GM21367 (cell line): ENCODE measurements around the gene ZNF681.
A peak's percentile ranks its signal among the peaks of the same experiment; 100 is the strongest.
"Not testable (repeated sequence)": the region's sequence is repeated elsewhere in the genome, so short reads cannot be mapped to it uniquely, and the experiment has no call there.

Experiments used
- ATAC-seq: cut with Tn5 transposase; IDR thresholded peaks from one replicate; pipeline ENCODE4 v1.9.1; 2021; ENCODE audit not compliant: unreplicated experiment

Gene ZNF681

DNA sequence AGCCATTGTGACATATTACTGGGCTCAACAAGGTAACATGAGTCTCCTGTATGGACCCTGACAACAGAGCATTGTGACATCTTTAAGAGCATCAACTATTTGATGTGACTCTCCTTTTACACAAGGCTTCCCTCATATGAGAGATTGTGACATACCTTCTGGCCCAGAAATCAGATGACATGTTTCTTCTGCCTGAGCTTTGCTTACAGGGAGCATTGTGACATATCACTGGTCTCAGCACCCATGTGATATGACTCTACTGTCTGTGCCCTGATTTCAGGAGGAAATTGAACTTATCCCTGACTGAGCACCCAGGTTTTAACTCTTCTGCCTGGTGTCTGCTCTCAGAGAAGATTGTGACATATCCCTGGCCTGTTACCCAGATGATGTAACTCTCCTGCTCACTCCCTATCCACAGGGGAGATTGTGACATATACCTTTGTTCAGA lies 15.9 kb upstream of the ZNF681 start:
- no peak for ATAC-seq

DNA sequence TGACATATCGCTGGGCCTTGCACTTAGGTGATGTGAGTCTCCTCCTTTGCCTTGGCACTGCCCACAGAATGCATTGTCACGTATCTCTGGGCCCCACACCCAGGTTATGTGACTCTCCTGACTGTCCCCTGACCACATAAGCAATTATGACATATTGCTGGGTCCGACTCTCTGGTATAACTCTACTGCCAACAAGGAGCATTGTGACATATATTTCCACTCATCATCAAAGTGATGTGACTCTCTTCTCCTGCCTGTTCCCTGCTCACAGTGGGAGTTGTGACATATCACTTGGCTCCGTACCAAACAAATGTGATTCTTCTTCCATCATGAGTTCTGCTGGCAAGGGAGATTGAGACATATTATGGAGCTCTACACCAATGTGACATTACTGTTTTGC lies 15.4 kb upstream of the ZNF681 start:
- no peak for ATAC-seq

DNA sequence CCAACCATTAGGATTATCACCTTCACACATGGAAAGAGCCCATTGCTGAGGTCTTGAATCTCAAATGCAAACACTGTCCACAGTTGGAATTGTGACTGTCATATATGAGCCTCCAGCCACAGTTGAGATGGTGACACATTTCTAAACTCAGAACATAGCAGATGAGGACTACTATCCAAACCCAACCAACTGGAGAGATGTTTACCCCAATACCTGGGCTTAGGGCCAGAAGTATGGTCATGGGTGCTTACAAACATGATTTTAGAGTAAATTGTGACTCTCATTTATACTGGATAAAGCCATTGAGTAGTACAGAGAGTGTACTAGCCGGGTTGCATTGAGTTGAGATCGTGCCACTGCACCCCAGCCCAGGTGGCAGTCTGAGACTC lies 14.0 kb upstream of the ZNF681 start:
- no peak for ATAC-seq

DNA sequence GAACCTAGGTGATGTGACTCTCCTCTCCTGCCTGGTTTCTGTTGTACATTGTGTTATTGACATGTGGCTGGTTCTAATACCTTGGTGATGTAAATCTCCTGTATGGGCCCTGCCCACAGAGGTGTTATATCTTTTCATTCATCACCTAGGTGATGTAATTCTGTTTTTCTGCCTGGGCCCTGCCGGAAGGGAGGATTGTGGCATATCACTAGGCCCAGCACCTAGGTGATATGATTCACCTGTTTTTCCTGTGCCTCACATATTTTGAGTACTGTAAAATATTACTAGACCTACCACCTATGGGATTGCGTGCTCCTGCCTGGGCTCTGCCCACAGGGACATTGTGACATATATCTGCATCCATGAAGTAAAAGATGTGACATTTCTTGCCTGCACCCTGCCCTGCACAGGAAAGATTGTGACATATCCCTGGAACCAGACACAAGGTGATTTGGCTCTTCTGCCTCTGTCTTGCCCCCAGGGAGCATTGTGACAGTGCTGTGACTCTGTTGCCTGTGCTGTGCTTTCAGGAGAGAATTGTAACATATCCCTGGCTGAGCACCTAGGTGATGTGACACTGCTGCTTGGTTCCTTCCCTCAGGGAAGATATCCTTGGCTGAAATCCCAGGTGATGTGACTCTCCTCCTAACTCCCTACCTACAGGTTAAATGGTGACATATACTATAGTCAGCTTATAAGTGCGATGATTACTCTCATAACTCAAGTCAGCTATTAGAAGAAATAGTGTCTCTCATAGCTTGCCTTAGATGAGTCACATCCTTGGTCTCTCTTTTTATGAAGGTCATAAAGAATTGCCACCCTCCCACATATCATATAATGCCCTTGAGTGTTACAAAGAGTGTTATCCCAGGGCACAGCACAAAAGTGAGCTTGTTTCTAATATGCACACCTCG lies 13.3 kb upstream of the ZNF681 start:
- ATAC-seq, result no peak

DNA sequence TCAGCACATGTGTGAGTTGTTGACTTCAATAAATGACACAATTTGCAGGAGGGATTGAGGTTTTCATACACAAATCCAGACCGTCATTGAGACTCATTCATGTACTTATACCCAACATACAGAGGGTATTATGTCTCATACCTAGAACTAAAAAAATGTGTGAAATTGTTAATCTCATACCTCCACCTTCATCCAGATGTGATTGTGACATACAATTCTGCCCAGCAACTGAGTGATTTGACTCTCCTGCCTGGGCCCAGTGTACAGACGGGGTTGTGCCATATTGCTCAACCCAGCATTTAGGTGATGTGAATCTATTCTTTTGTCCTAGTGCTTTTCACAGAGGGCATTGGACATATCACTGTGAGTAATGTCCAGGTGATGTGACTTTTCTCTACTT lies 12.6 kb upstream of the ZNF681 start:
- no peak for ATAC-seq

DNA sequence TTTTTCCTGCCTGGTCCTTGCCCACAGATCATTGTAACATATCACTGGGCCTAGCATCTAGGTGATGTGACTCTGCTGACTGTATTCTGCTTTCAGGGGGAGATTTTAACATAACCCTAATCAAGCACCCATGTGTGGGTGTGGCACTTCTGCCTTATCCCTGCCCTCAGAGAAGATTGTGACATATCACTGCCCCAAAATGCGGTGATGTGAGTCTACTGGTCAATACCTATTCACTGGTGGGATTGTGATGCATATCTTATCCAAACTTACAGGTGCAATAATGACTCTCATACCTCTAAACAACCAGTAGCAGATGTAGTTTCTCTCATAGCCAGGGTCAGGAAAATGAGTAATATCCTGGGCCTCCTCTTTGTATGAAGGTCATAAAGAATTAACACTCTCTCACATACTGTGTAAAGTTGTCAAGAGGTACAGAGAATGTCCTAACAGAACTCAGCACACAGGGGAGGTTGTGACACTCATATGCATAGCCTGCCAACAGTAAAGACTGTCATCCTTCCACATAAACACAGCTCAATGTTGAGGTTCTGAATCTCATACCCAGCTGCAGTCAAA lies 12.1 kb upstream of the ZNF681 start:
- no peak for ATAC-seq

DNA sequence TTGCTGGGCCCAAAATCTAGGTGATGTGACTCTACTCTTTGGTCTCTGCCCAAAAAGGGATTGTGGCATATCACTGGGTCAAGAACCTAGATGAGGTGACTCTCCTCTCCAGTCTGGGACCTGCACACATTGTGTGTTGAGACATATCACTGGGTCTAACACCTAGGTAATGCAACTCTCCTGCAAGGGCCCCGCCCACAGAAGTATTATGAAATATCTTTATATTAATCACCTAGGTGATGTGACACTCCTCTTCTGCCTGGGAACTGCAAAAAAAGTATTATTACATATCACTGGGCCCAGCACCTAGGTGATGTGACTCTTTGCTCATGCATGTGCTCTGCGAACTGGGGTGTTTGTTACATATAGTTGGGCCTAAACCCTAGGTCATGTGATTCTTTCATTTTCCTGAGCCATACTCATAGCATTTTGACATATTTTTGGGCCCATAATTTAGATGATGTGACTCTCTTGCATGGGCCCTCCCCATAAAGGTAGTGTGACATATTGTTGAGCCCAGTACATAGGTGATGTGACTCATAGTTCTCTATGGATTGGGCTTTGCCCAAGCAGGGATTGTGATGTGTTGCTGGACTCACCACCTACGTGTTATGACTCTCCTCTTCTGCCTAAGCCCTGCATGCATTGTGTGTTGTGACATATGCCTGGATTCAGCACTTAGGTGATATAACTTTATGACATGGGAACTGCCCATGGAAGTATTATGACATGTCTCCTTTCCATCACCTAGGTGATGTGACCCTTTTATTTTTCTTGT lies 11.2 kb upstream of the ZNF681 start:
- no peak for ATAC-seq

DNA sequence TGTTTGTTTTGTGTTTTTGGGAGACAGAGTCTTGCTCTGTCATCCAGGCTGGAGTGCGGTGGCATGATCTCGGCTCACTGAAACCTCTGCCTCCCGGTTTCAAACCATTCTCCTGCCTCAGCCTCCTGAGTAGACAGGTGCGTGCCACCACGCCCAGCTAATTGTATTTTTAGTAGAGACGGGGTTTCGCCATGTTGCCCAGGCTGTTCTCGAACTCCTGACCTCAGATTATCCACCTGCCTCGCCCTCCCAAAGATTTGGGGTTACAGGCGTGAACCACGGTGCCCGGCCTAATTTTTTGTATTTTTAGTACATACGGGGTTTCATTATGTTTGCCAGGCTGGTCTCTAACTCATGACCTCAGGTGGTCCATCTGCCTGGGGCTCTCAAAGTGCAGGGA lies 8.3 kb upstream of the ZNF681 start:
- no peak for ATAC-seq

DNA sequence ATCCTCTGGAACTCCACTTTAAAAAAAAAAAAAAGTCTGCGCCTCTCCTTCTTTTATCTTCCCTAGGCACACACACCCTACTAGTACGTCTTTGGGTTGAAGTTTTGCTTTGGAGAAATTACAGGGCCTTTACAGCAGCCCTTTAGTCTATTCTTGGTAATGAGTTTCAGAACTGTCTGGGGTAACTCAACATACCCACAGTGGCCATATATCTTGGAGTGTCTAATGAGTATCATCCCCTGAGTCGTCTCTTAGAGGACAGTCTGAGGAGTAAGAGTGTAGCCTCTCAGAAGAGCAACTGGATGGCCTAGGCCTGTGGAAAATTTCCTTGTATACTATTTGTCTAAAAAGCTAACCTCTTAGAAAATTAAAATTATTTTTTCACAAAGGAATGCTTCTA lies 6.1 kb upstream of the ZNF681 start:
- no peak for ATAC-seq

DNA sequence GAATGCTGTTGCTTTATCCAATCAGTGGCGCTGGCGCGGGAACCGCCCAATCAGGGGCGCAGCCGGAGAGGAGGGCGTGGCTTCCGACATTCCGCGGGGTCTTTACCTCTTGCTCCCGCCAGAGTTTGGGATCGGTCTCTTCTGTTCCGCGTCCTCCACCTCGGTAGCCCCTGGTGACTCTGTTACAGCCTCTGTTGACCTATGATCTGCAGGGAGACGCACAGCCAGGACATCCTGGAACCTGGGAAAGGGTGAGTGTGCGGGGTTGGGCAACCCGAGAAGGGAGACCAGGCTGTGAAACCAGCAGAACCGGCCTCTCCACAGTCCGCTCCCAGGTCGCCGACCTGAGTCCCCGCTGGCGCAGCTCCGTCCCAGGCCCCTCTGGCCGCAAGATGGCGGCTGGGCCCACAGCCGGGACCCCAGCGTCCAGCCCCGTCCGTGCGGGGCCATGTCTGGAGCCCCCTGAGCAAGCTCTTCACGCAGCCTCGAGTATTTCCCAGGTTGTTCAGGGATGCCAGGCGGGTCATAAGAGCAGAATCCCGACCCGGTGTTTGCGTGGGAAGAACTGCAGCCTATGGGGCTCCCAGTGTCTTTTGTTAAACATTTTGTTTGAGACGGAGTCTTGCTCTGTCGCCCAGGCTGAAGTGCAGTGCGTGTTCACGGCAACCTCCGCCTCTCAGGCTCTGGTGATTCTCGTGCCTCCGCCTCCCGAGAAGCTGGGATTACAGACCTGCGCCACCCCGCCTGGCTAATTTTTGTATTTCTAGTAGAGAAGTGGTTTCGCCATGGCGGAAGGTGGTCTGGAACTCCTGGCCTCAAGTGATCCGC lies 4.4 kb upstream of the ZNF681 start:
- peak; percentile 56 for ATAC-seq

DNA sequence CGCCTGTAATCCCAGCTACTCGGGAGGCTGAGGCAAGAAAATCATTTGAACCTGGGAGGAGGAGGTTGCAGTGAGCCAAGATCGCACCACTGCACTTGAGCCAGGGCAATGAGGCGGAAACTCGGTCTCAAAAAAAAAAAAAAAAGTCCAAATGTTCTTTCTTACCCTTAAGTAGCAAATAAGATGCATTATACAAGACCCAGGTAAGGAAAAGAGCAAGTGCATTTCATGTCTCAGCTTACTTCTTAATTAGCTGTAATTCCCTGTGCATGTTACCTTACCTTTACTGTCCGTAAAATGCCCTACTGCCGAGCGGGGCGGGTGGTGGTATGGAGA lies 3.8 kb upstream of the ZNF681 start:
- no peak for ATAC-seq

DNA sequence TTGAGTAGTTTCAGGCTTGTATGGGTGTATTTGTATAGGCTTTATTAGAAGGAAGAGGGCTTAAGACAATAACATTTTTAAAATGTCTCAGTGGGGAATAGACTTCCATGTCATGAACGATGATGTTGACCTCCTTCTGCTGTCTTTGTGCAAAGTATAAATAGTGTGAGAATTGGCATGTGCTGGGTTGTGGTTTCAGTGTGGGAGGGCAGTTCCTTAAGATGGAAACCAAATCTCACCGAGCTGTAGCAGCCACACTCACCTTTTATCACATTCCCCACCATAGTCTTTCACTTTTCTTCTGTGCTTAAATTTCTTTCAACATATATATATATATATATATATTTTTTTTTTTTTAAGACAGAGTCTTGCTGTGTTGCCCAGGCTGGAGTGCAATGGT lies 1.6 kb upstream of the ZNF681 start:
- ATAC-seq, result not testable (repeated sequence)

DNA sequence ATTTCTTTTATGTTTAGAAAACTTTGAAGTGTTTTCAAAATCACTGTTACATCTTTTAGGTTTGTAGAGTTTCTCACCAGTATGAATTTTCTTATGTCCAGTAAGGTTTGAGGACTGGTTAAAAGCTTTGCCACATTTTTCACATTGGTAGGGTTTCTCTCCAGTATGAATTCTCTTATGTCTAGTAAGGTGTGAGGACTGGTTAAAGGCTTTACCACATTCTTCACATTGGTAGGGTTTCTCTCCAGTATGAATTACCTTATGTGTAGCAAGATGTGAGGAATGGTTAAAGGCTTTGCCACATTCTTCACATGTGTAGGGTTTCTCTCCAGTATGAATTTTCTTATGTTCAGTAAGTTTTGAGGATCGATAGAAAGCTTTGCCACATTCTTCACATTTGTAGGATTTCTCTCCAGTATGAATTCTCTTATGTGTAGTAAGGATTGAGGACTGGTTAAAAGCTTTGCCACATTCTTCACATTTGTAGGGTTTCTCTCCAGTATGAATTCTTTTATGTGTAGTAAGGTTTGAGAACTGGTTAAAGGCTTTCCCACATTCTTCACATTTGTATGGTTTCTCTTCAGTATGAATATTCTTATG lies 15.0 kb downstream of the ZNF681 start:
- ATAC-seq, result not testable (repeated sequence)

DNA sequence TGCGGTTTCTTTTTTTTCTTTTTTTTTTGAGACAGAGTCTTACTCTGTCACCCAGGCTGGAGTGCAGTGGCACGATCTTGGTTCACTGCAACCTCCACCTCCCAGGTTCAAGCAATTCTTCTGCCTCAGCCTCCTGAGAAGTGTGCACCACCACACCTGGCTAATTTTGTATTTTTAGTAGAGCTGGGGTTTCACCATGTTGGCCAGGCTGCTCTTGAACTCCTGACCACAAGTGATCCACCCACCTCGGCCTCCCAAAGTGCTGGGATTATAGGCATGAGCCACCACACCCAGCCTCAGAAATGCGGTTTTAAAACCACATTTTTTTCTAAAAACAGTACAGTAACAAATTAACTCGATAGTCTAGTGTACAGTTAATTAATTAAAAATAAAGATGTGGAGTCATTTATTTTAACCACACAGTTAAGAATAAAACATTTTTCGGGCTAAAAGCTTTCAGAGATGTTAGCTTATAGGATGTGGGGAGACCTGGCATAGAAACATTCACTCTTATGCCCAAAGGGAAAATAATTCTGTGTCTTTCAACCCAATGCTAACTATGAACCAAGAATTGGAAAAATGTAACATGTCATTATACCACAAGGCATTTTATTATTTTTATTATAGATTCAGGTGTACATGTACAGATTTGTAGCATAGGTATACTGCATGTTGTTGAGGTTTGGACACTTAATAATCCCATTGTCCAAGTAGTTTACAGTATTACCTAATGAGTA lies 27.8 kb downstream of the ZNF681 start:
- ATAC-seq, result not testable (repeated sequence)

DNA sequence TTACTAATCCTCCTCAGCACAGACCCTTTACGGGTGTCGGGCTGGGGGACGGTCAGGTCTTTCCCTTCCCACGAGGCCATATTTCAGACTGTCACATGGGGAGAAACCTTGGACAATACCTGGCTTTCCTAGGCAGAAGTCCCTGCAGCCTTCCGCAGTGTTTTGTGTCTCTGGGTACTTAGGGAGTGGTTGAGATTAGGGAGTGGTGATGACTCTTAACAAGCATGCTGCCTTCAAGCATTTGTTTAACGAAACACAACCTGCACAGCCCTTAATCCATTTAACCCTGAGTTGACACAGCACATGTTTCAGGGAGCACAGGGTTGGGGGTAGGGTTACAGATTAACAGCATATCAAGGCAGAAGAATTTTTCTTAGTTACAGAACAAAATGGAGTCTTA lies 34.5 kb downstream of the ZNF681 start:
- ATAC-seq, result not testable (repeated sequence)

DNA sequence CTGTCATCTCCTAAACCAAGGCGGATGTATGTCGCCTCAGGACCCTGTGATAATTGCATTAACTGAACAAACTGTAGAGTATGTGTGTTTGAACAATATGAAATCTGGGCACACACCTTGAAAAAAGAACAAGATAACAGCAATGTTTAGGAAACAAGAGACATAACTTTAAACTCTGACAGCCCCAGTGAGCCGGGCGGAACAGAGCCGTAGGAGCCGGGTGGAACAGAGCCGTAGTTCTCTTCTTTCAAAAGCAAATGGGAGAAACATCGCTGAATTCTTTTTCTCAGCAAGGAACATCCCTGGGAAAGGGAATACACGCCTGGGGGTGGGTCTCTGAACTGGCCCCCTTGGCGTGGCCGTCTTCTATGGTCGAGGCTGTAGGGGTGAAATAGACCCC lies 39.9 kb downstream of the ZNF681 start:
- ATAC-seq, result no peak

DNA sequence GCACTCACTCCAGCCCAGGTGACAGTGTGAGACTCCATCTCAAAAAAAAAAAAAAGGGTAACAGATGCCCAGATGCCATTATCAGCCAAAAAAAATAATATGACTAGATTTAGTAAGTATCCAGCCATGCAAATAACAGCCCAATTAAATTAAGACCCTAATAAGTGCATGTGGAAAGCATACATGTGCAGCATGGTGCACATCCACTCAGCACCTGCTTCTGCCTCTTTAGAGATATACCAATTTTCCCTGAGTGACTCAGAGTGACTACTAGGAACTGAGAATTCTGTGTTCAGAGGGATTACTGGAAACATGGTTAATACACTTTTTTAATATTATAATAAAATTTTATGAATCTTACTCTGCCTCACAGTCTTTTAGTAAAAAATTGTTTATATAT lies 41.9 kb downstream of the ZNF681 start:
- ATAC-seq, result no peak

DNA sequence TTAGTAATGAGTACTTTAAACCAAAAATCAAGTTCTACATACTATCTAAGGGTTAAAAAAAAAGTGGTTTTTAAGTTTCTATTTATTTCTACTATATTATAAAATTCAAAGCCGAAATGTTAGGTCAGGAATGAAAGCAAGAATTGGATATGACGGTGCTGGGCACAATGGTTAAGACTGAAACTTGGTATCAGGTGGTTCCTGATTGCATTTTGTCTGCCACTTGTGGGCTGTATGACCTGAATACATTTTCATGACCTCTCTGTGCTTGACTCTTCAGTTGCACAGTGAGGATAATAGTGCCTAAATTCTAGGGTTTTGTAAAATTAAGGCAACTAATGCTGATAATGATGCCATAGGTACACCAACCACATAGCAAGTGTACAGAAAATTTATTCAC lies 49.3 kb downstream of the ZNF681 start:
- no peak for ATAC-seq

DNA sequence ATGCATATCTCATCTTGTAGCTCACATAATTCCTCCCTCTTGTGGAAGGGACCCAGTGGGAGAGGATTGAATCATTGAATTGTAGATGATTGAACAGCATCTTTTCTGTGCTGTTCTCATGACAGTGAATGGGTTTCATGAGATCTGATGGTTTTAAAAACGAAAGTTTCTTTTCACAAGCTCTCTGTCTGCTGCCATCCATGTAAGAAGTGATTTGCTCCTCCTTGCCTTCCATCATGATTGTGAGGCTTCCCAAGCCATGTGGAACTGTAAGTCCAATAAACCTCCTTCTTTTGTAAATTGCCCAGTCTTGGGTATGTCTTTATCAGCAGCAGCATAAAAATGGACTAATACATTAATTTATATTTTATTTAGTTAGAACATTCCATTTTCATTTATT lies 52.0 kb downstream of the ZNF681 start:
- ATAC-seq, result no peak

DNA sequence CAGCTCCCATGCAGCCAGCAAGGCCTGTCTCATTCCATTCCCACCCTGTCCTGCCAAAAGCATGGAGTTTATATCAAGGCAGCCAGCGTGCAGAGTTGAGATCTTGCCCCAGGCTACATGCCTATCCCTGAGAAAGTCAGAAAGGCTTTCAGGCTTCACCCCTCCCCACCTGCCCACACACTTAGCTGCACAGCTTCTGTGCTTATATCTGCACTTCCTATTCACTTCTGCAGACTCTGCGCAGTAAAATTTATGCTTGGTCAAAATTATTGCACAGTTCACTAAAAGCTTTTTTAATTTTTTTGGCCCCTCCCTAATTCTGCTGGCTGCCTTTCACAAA lies 59.2 kb downstream of the ZNF681 start:
- ATAC-seq, result no peak
